H1 (cell line): ENCODE data around the gene CNR2. TPM values are rescaled to one million over a fixed set of nuclear protein-coding genes. Genes with fewer than 3 reads are reported as not detected.

Source experiments
- CTCF ChIA-PET: fragments of 300-600 bp; sonication (Branson Sonifier 250); formaldehyde crosslinking; loops from one replicate; lab custom pipeline; 2021; ENCODE audit not compliant: partially characterized antibody; lab: Charles Lee
- POLR2A ChIA-PET: fragments of 300-600 bp; sonication (Branson Sonifier 250); formaldehyde crosslinking; loops from one replicate; lab custom pipeline; 2021; ENCODE audit warnings: inconsistent platforms; ENCODE audit not compliant: partially characterized antibody; lab: Charles Lee
- DNase-seq, 2 experiments: peaks; one replicate each; pipeline versions ENCODE4 v3.0.0 to v3.0.0-alpha.2; 2010 to 2022; ENCODE audit warnings: low spot score in 2 of 2, low read depth in 1 of 2, mixed read lengths in 1 of 2
- FAIRE-seq: peaks from 2 replicates; lab custom pipeline; 2011; peaks lifted over from hg19 to GRCh38; lab: Jason Lieb, UNC
- H2AFZ ChIP-seq: 2 replicates; pipeline ENCODE4 v1.8.1; 2012; ENCODE audit warnings: low read length, inconsistent platforms
- H2AK5ac ChIP-seq: 2 replicates; pipeline ENCODE4 v1.6.1; 2013; ENCODE audit warnings: low read depth, low read length
- H2BK120ac ChIP-seq: replicated peaks from 2 replicates; pipeline ENCODE3; 2013; ENCODE audit warnings: low read depth, low read length, inconsistent platforms
- H2BK12ac ChIP-seq: 2 replicates; pipeline ENCODE4 v1.6.1; 2013; ENCODE audit warnings: low read depth, low read length
- H2BK15ac ChIP-seq: 2 replicates; pipeline ENCODE4 v1.6.1; 2013; ENCODE audit warnings: low read length
- H2BK20ac ChIP-seq: 2 replicates; pipeline ENCODE4 v1.6.1; 2013; ENCODE audit warnings: low read length
- H2BK5ac ChIP-seq: 2 replicates; pipeline ENCODE4 v1.6.1; 2013; ENCODE audit warnings: low read depth, low read length
- H3K14ac ChIP-seq: 2 replicates; pipeline ENCODE4 v1.6.1; 2013; ENCODE audit warnings: inconsistent platforms; ENCODE audit not compliant: insufficient read length
- H3K18ac ChIP-seq: 2 replicates; pipeline ENCODE4 v1.6.1; 2013; ENCODE audit warnings: low read length; ENCODE audit errors: extremely low read depth
- H3K23ac ChIP-seq: 2 replicates; pipeline ENCODE4 v1.6.1; 2013; ENCODE audit warnings: inconsistent platforms; ENCODE audit not compliant: insufficient read length
- H3K23me2 ChIP-seq: 2 replicates; pipeline ENCODE4 v1.6.1; 2013; ENCODE audit warnings: low read depth, low read length
- H3K27ac ChIP-seq: 2 replicates; pipeline ENCODE4 v1.6.1; 2011; ENCODE audit warnings: low read depth, low read length, inconsistent platforms
- H3K27me3 ChIP-seq, 4 experiments: replicated peaks in 1 of 4; 1 replicate in 1 of 4; 2 replicates in 3 of 4; pipeline versions ENCODE4 v1.6.1 to v1.8.1; 2011 to 2013; ENCODE audit warnings: low read length in 3 of 4, mild to moderate bottlenecking in 3 of 4, inconsistent platforms in 2 of 4, mixed read lengths in 2 of 4, moderate library complexity in 1 of 4; ENCODE audit not compliant: control insufficient read depth in 3 of 4, insufficient read depth in 3 of 4; ENCODE audit errors: extremely low read depth in 1 of 4
- H3K36me3 ChIP-seq, 4 experiments: 2 replicates each; pipeline versions ENCODE4 v1.6.1 to v1.8.1; 2011 to 2013; ENCODE audit warnings: mild to moderate bottlenecking in 4 of 4, low read length in 3 of 4, moderate library complexity in 2 of 4, control low read depth in 1 of 4, inconsistent platforms in 1 of 4; ENCODE audit not compliant: insufficient read depth in 4 of 4, control insufficient read depth in 2 of 4
- H3K4ac ChIP-seq: replicated peaks from 2 replicates; pipeline ENCODE3; 2013; ENCODE audit warnings: low read length, low read depth, mixed read lengths, inconsistent platforms; ENCODE audit not compliant: insufficient read length
- H3K4me1 ChIP-seq, 4 experiments: replicated peaks in 1 of 4; 1 replicate in 1 of 4; 2 replicates in 3 of 4; pipeline versions ENCODE4 v1.6.1 to v1.8.1; 2011 to 2013; ENCODE audit warnings: low read length in 3 of 4, inconsistent platforms in 2 of 4, mixed read lengths in 1 of 4; ENCODE audit not compliant: insufficient read depth in 4 of 4, control insufficient read depth in 3 of 4
- H3K4me2 ChIP-seq, 2 experiments: 2 replicates each; pipeline versions ENCODE4 v1.6.1 to v1.8.1; 2011 to 2013; ENCODE audit warnings: low read depth in 2 of 2, low read length in 2 of 2, control low read depth in 1 of 2, inconsistent platforms in 1 of 2, mild to moderate bottlenecking in 1 of 2; ENCODE audit not compliant: insufficient read depth in 1 of 2
- H3K4me3 ChIP-seq, 4 experiments: fragments of 200-600, 300-600 bp in 1 of 4; sonication (generic), shearing (Covaris generic), sonication (Bioruptor Twin) in 1 of 4; 2 replicates each; pipeline versions ENCODE4 v1.5.1 to v1.8.1; 2011 to 2016; ENCODE audit warnings: low read length in 4 of 4, low read depth in 3 of 4, control low read depth in 2 of 4, inconsistent platforms in 2 of 4, mild to moderate bottlenecking in 2 of 4, mixed read lengths in 1 of 4, moderate library complexity in 1 of 4; ENCODE audit not compliant: insufficient read depth in 2 of 4; ENCODE audit errors: extremely low read depth in 1 of 4
- H3K56ac ChIP-seq: replicated peaks from 2 replicates; pipeline ENCODE3; 2013; ENCODE audit warnings: low read depth, mild to moderate bottlenecking, mixed read lengths, low read length, inconsistent platforms; ENCODE audit not compliant: insufficient read length
- H3K79me1 ChIP-seq: 2 replicates; pipeline ENCODE4 v1.6.1; 2013; ENCODE audit warnings: low read depth, low read length, control low read depth
- H3K79me2 ChIP-seq, 2 experiments: 2 replicates each; pipeline versions ENCODE4 v1.6.1 to v1.8.1; 2012 to 2013; ENCODE audit warnings: low read length in 2 of 2, mild to moderate bottlenecking in 2 of 2, inconsistent platforms in 1 of 2; ENCODE audit not compliant: insufficient read depth in 2 of 2, control insufficient read depth in 1 of 2
- H3K9ac ChIP-seq, 4 experiments: replicated peaks in 1 of 4; 1 replicate in 1 of 4; 2 replicates in 3 of 4; pipeline versions ENCODE4 v1.6.1 to v1.8.1; 2011 to 2013; ENCODE audit warnings: low read depth in 3 of 4, low read length in 3 of 4, control low read depth in 2 of 4, mild to moderate bottlenecking in 2 of 4, moderate library complexity in 2 of 4, inconsistent platforms in 1 of 4; ENCODE audit errors: extremely low read depth in 1 of 4
- H3K9me3 ChIP-seq, 2 experiments: 2 replicates each; pipeline versions ENCODE4 v1.6.1 to v1.8.1; 2012 to 2013; ENCODE audit warnings: mild to moderate bottlenecking in 2 of 2, moderate library complexity in 2 of 2, control low read depth in 1 of 2, inconsistent platforms in 1 of 2, low read depth in 1 of 2, low read length in 1 of 2, mixed read lengths in 1 of 2; ENCODE audit not compliant: insufficient read depth in 2 of 2
- H4K20me1 ChIP-seq, 2 experiments: replicated peaks in 1 of 2; 2 replicates each; pipeline versions ENCODE3 to v1.8.1; 2011 to 2013; ENCODE audit warnings: inconsistent platforms in 2 of 2, low read length in 2 of 2, mild to moderate bottlenecking in 1 of 2; ENCODE audit not compliant: insufficient read depth in 2 of 2, control insufficient read depth in 1 of 2
- H4K5ac ChIP-seq: 2 replicates; pipeline ENCODE4 v1.6.1; 2013; ENCODE audit warnings: low read length, low read depth, mixed read lengths, inconsistent platforms; ENCODE audit not compliant: insufficient read length
- H4K8ac ChIP-seq: 2 replicates; pipeline ENCODE4 v1.8.0; 2013; ENCODE audit warnings: mild to moderate bottlenecking, moderate library complexity, low read length, inconsistent platforms; ENCODE audit not compliant: insufficient read depth; ENCODE audit errors: extremely low read depth
- H4K91ac ChIP-seq: replicated peaks from 2 replicates; pipeline ENCODE3; 2013; ENCODE audit warnings: low read length, mixed read lengths, inconsistent platforms; ENCODE audit not compliant: insufficient read length
- EZH2 ChIP-seq: fragments of 200-600 bp; sonication (generic); IDR thresholded peaks from 2 replicates; pipeline ENCODE4 v1.7.1; 2012; ENCODE audit warnings: low read depth, mild to moderate bottlenecking, moderate library complexity, low read length, inconsistent platforms; ENCODE audit not compliant: severe bottlenecking
- GTF2F1 ChIP-seq: IDR thresholded peaks from 2 replicates; pipeline ENCODE4 v1.6.1; 2012; ENCODE audit warnings: low read depth, low read length, improper control_type of control experiment, borderline replicate concordance
- SUZ12 ChIP-seq: fragments of 200-600 bp; sonication (generic); IDR thresholded peaks from 2 replicates; pipeline ENCODE4 v1.6.1; 2012; ENCODE audit warnings: mild to moderate bottlenecking, inconsistent platforms, low read length, moderate library complexity, mixed read lengths
- WGBS, 2 experiments: shearing (Covaris generic) in 1 of 2; methylation state at CpG; one replicate each; pipeline versions ENCODE4 v1.1.6 to v1.1.7; 2013 to 2015; ENCODE audit warnings: low lambda C conversion rate in 2 of 2, mixed read lengths in 2 of 2, inconsistent platforms in 1 of 2, low coverage in 1 of 2, missing lambda C conversion rate in 1 of 2; ENCODE audit not compliant: insufficient replicate concordance in 2 of 2, insufficient coverage in 1 of 2, insufficient read length in 1 of 2; ENCODE audit errors: extremely low coverage in 1 of 2, missing lambda C conversion rate in 1 of 2; 5-methylcytosine and 5-hydroxymethylcytosine counted together
- polyA plus RNA-seq, 7 experiments: library from polyadenylated mRNA; depleted of rRNA in 3 of 7; stranded (reverse) in 5 of 7; unstranded in 2 of 7; fragments of >200 nt in 5 of 7; fragments of 200-250 nt in 2 of 7; gene quantifications; 1 replicate in 5 of 7; 2 replicates in 1 of 7; 4 replicates in 1 of 7; pipeline versions ENCODE4 v1.2.1 to v1.2.3, GENCODE V29; 2011 to 2013; ENCODE audit warnings: missing spikeins in 2 of 7, mixed read lengths in 2 of 7
- total RNA-seq: library from RNA; stranded (reverse); fragmentation: NEBNext Ultra II Directional; extraction: Animal tissue kit (Norgen Biotek cat#: 25700); gene quantifications from 2 replicates; pipeline ENCODE4 v1.2.1, GENCODE V29; 2021

CNR2 gene
- total and polyA plus RNA-seq, 2 of the 8 experiments (the other 6 are each of a cell fraction or from before 2014, with no cell fraction given): not detected

DNA sequence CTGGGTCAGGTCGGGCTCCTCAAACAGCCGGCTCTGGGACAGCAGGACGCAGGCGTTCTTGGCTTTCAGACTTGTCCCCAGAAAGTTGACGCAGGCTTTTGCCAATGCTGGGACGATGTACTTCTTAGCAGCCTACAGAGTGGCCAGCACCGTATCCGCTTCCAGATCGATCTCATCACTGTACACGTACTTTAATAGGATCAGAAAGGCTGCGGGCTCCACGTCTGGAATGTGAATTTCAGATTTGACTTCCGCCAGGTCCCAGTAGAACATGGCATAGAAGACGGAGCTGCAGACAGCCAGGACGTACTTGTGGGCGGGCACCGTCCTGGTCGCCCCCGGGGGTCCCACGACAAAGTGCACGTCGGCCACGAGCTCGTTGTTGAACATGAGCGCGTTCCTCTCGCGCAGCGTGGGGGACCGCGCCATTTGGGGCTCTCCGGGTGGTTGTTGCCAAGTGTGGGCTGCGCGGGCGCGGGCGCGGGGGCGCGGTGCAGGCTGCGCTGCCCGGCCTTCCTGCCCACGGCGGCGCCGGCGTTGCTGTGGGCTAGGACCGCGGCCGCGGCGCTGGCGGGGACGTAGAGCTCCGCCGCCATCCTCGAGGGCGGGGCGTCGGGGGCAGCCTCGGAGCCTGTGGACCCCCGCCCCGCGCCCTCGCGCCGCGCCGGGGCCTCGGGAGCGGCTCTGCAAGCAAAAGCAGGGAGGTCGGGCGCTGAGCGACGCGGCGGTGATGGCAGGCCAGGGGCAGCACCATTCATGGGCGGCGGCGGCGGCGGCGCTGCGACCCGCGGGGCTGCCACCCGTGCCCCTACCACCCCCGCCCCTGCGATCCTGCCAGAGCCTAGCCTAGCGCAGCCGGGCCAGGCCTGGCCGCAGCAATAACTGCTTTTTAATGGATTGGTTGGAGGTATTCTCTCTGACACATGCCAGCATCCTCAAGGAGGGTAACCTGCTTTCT, 10.6 kb downstream of the CNR2 start:
- Histone ChIP-seq H2BK5ac (no peak overlapping the region), H3K9ac (no peak overlapping the region), H3K79me1 (no peaks in the 10 kb centered on the region), H3K4me3 (peak overlapping the region; percentile 18 to 55 (median 28)), H2BK15ac (no peak overlapping the region), H3K27ac (no peak overlapping the region), H3K79me2 (no peaks in the 10 kb centered on the region), H2BK120ac (no peak overlapping the region), H3K18ac (no peak overlapping the region; the same call in none of the 2 replicates), H2BK12ac (peak overlapping the region; percentile 60; the same call in 1 of the 2 replicates), H3K4me2 (peak overlapping the region; percentile 67 to 68), H2BK20ac (no peak overlapping the region), H2AFZ (0 out of 2 replicates have a peak overlapping the region, but pooled peaks have one; percentile 24), H3K4ac (no peak overlapping the region), H2AK5ac (no peak overlapping the region), H3K56ac (no peak overlapping the region), H4K8ac (peak overlapping the region; percentile 79), H3K14ac (no peak overlapping the region), H3K23ac (no peak overlapping the region), H3K9me3 (no peaks in the 10 kb centered on the region), H3K4me1 (peaks cover 8 to 15% (median 9%) of the 10 kb centered on the region in 4 experiments), H4K5ac (no peak overlapping the region), H3K27me3 (peaks cover 5 to 34% (median 26%) of the 10 kb centered on the region in 4 experiments), H4K20me1 (no peaks in the 10 kb centered on the region), H3K36me3 (no peaks in the 10 kb centered on the region; a peak in 1 of 8 replicates), H4K91ac (no peak overlapping the region), H3K23me2 (peaks cover 2% of the 10 kb centered on the region; the same call in 1 of the 2 replicates)
- DNase-seq (peak in 1 of 2 experiments; percentile 56), FAIRE-seq (no peak)
- WGBS, 2 experiments: 25% methylated on average over 73 of the region's 92 CpGs; no CpG with 5 or more reads in 1 of the 2 experiments
- POLR2A ChIA-PET: interaction anchor here (1.1 kb wide), 1 partner anchor 249 kb away, joined by 4 read pairs; no protein-coding TSS in a partner anchor
- TF ChIP-seq EZH2 (peak; percentile 54), GTF2F1 (no peak), SUZ12 (peak; percentile 52)
- CTCF ChIA-PET: interaction anchor here (0.6 to 1.4 kb wide), 3 partner anchors 14 to 47 kb away, joined by 3 to 4 read pairs (median 4); no protein-coding TSS in a partner anchor
